ENCODE measurements around the gene SH3TC1.

The SH3TC1 gene

DNA sequence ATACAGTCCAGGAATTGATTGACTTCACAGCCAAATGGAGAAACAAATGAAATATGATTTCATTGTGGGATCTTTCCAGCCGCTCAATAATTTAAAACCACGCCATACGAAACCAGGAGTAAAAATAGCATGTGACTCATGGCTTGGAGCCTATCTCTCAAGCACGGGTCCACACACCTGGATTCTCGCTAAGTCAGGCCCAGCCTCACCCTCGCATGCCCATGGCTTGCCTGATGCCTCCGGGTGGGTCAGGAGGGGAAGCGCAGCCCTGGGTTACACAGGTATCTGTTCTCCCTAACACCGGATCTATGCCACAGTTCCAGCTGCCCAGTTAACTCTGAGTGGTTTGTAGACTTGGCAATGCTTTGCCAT is 34.9 kb upstream of the SH3TC1 start:
- no peak for DNase-seq

- DNase-seq = no peak
Observed at GRCh38 chr4:8164687-8165086, 34.4 kb upstream of the SH3TC1 start.

GRCh38 chr4:8165374-8165896 is 33.7 kb upstream of the SH3TC1 start:
- DNase-seq = no peak

- DNase-seq = no peak
Observed at GRCh38 chr4:8167291-8167690, 31.8 kb upstream of the SH3TC1 start.

GRCh38 chr4:8167815-8168214 is 31.3 kb upstream of the SH3TC1 start:
- DNase-seq = no peak

DNA sequence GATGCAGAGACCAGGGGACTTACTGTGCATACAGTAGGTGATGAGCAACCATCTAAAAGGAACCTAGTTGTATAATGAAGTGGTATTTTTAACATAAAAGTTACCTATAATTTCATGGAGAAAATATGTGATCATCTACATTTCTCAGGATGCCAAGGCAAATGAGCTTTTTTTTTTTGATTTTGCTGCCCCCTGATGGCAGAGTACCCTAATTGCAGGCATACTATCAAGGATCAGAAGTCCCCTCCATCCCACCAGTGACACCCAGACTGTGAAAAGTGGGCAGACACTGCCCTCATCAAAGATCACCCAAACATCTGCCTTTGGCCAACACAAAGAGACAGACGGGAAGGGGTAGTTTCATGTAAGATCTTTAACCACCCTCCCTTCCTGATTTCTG is 30.9 kb upstream of the SH3TC1 start:
- DNase-seq = no peak

DNA sequence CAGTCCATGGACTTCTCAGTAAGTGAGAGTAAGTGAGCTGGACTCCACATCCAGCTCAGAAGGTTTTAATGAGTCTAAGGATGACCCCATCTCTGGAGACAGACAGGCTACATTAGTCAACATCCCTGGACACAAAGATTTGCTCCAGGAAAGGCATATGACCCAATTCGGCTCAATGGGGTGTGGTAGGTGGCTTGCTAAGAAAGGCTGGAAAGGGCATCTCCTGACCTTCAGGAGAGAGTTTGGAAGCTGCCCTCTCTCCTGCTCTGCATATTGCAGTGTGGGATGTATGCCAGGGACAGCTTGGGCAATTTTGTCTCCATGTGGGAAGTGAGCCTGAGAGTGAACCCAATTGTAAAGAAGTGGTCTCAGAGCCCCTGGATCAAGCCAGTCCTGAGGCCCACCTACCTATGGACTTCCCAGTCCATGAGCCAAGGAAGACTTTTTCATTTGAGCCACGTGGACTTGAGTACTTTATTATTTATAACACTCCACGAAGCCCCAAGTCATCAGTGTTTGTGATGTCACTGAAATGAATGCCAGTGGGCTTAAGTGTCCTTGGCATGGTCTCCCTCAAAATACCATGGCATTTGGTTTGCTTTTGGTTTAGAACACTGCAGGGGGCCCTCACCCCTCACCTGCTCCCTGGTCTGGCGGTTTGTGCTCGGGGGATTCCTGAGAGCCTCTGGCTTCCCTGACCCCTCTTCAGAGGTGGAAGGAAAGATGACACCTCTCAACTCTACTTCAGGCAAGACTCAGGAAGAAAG is 30.1 kb upstream of the SH3TC1 start:
- DNase-seq = no peak

- no peak for DNase-seq
Observed at GRCh38 chr4:8169763-8170162, 29.3 kb upstream of the SH3TC1 start.

- no peak for DNase-seq
Observed at GRCh38 chr4:8170341-8170740, 28.7 kb upstream of the SH3TC1 start.

GRCh38 chr4:8171266-8171665 is 27.8 kb upstream of the SH3TC1 start:
- no peak for DNase-seq

DNA sequence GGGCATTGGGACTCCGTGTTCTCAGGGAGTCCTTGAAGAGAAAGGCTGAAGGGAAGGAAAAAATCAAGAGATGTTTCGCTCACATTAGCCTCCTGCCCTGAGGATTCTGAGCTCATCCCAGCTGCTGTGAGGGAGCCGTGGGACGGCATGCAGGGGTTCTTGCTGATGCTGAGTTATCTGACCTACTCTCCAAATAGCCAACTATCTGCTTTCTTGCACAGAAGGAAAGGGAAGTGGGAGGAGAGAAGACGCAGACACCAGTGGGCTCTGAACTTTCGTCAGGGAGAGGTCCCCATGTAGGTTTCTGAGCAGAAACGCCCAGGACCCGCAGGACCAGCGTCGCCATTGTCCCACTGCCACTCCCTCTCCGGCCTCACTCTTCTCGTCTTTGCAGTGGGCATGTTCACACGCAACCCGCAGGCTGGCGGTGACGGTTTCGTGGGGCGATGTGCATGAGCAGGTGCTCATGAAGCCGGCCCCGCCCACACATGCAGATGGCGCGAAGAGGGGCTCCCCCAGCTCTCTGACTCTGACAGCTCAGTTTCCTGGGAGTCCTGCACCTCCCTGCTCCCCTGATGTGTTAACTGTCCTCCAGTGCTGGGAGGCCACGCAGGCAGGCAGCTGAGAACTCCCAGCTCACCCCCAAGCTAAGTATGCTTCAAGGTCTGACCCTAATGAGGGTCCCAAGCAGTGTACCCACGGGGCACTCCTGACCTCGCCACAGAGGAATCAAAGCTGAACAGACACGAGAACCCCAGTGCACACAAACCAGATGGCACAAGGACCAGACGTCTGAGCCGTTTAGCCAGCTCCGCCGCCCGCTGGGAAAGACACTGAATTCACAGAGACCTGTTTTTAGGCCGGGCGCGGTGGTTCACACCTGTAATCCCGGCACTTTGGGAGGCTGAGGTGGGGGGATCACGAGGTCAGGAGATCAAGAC is 26.8 kb upstream of the SH3TC1 start:
- no peak for DNase-seq

DNA sequence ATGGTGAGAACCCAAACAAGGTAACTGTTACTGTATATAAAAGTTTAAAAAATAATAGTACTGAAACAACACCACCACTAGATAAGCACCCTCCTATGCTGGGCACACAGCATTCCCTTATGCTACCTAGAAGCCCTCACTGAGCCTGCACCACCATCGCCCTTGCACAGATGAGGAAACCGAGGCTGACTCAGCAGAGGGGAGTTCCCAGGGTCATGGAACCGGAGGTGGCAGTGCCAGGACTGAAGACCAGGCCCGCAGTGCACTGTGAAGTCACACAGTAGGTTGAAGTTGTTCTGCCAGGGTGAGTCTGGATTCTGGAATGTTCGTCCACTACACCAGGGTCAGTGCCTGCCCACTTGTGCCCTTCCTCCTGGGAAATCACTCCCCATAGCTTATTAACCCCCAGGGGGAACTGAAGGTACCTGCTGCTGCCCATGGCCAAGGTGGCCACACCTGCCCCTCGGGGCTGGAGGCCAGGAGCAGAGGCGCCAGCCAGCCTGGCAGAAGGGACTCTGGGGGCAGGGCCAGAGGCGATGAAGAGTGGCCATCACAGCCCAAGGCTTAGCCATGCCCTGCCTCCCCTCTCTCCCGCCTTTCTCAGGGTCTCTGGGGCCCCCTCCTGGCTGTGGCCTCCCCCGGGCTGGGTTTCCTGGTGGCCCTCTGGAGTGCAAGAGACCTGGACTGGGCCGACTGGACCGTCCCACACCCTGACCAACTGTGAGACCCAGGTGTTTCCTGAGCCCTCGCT is 25.4 kb upstream of the SH3TC1 start:
- DNase-seq = no peak

- no peak for DNase-seq
Observed at GRCh38 chr4:8174970-8175369, 24.1 kb upstream of the SH3TC1 start.

DNA sequence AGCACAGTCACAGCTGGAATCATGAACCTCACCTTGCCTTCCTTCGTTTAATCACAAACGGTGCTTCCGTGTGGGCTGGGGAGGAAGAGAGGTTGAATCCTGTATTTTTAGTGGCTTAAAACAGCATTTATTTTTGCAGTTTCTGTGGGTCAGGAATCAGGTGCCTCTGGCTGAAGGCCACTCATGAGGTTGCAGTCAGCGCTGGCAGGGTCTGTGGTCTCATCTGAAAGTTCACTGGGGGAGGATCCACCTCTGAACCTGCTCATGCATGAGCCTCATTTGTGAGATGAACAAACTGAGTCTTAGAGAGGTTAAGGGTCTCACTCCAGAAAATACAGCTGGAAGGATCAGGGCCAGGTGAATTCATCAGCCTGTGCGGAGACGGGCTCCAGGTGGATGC is 23.4 kb upstream of the SH3TC1 start:
- no peak for DNase-seq

GRCh38 chr4:8176547-8177399 is 22.3 kb upstream of the SH3TC1 start:
- peak; percentile 16 for DNase-seq

DNA sequence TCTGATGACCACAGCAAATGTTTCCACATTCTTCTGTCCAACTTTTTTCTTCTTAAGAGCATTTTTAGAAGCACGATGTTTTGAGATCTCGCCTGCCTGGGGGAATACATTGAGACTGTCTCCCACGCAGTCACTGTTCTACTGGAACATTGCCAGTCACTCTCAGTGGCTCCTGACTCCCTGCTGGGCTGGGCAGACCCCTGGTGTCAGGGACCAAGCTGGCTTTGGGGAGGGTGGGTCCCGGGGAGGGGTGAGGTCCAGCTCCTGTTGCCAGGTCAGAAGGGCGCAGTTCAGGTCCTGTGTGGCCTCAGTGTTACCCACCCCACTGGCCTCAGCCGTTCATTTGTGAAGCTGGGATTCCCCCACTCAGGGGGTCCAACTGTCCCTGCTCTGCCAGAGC is 21.5 kb upstream of the SH3TC1 start:
- DNase-seq = no peak

GRCh38 chr4:8177956-8178355 is 21.1 kb upstream of the SH3TC1 start:
- no peak for DNase-seq

DNA sequence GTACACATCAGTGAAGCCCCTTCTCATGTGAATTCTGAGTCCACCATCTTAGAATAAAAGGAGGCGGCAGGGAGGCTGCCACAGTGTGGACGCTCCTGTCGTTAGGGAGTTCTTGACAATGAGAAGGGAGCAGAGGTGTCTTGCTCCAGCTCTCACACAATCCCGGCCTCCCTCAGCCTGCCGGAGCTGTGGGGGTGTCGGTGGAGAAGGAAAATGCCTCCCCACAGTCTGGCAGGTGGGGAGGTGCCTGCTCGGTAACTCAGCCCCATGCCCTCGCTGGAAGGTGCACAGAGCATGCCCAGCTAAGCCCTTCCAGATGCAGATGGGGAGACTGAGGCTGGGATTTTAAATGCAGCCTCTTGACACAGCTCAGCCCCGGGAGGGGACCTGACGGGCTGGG is 20.0 kb upstream of the SH3TC1 start:
- no peak for DNase-seq

DNA sequence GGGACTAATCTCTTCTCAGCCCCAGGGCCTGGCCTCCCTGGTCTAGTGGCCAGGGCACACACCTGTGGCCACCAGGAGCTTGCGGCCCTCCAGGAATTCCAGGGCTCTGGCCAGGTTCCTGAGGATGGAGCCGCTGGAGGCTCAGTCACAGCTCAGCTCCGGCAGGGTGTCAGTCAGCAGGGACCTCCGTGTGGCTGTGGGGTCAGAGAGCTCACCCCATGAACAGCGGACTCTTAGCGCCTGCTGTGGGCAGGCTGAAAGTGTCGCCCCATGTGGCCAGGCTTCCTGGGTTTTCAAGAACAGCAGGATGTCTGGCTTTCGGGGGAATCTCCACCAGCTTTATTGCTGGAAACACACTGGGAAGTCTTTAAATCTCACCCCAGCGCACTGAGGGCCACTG is 19.3 kb upstream of the SH3TC1 start:
- no peak for DNase-seq

GRCh38 chr4:8180310-8181093 is 18.6 kb upstream of the SH3TC1 start:
- DNase-seq = no peak

DNA sequence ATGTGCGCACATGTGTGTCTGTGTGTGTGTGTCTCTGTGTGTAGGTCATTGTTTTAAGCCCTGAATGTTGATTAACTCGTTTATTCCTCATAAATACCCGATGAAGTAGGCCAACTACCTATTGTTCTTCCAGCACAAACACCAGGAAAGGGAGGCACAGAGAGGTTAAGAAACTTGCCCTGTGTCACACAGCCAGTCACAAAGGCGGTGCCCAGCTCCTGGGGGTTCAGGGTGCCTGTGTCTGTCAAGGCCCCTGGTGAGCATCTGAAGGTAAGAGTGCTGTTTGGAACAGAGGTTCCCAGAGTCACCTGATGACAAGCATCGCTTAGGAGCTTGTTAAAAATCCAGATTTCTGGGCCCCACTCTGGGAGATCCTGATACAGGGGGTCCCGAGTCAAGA is 18.0 kb upstream of the SH3TC1 start:
- DNase-seq = no peak
